H9 (cell line): ENCODE measurements around the gene CER1. TPM values are rescaled to one million over a fixed set of nuclear protein-coding genes. Genes with fewer than 3 reads are reported as not detected.

Experiments used
- DNase-seq: peaks from one replicate; pipeline ENCODE4 v3.0.0-alpha.2; 2017
- H2AFZ ChIP-seq: one replicate; pipeline ENCODE4 v1.6.1; 2013; ENCODE audit warnings: mild to moderate bottlenecking, low read length, control low read depth, moderate library complexity
- H2AK5ac ChIP-seq: 2 replicates; pipeline ENCODE4 v1.6.1; 2013; ENCODE audit warnings: low read length, control low read depth, mixed read lengths; ENCODE audit not compliant: insufficient read length
- H2BK120ac ChIP-seq: one replicate; pipeline ENCODE4 v1.6.1; 2013; ENCODE audit warnings: low read depth, mild to moderate bottlenecking, low read length, control low read depth, inconsistent platforms; ENCODE audit not compliant: poor library complexity, severe bottlenecking
- H2BK12ac ChIP-seq: 2 replicates; pipeline ENCODE4 v1.6.1; 2013; ENCODE audit warnings: low read length, control low read depth, mixed read lengths, low read depth; ENCODE audit not compliant: insufficient read length
- H2BK15ac ChIP-seq: 2 replicates; pipeline ENCODE4 v1.6.1; 2013; ENCODE audit warnings: low read depth, low read length, control low read depth
- H2BK20ac ChIP-seq: one replicate; pipeline ENCODE4 v1.6.1; 2013; ENCODE audit warnings: low read depth, mild to moderate bottlenecking, low read length, control low read depth, inconsistent platforms; ENCODE audit not compliant: poor library complexity, severe bottlenecking
- H2BK5ac ChIP-seq: 2 replicates; pipeline ENCODE4 v1.6.1; 2013; ENCODE audit warnings: low read length, control low read depth, mixed read lengths; ENCODE audit not compliant: insufficient read length
- H3K14ac ChIP-seq: 2 replicates; pipeline ENCODE4 v1.6.1; 2013; ENCODE audit warnings: low read length, control low read depth; ENCODE audit not compliant: insufficient read depth
- H3K18ac ChIP-seq: 2 replicates; pipeline ENCODE4 v1.6.1; 2013; ENCODE audit warnings: low read depth, mild to moderate bottlenecking, mixed read lengths, low read length, control low read depth; ENCODE audit not compliant: insufficient read length
- H3K23ac ChIP-seq: 2 replicates; pipeline ENCODE4 v1.6.1; 2013; ENCODE audit warnings: low read length, control low read depth, mixed read lengths, low read depth; ENCODE audit not compliant: insufficient read length
- H3K23me2 ChIP-seq: 2 replicates; pipeline ENCODE4 v1.6.1; 2013; ENCODE audit warnings: low read depth, mild to moderate bottlenecking, mixed read lengths, low read length, control low read depth; ENCODE audit not compliant: insufficient read length, poor library complexity, severe bottlenecking
- H3K27ac ChIP-seq: 2 replicates; pipeline ENCODE4 v1.5.1; 2013; ENCODE audit warnings: low read length, control low read depth, mixed read lengths, low read depth; ENCODE audit not compliant: insufficient read length
- H3K27me3 ChIP-seq: 2 replicates; pipeline ENCODE4 v1.6.1; 2013; ENCODE audit warnings: low read length, control low read depth, inconsistent platforms; ENCODE audit not compliant: insufficient read depth
- H3K4ac ChIP-seq: 2 replicates; pipeline ENCODE4 v1.6.1; 2013; ENCODE audit warnings: low read depth, mild to moderate bottlenecking, control low read depth, inconsistent platforms, low read length, moderate library complexity
- H3K4me1 ChIP-seq: 2 replicates; pipeline ENCODE4 v1.6.1; 2013; ENCODE audit warnings: low read length, control low read depth, inconsistent platforms; ENCODE audit not compliant: insufficient read depth
- H3K4me2 ChIP-seq: 2 replicates; pipeline ENCODE4 v1.6.1; 2013; ENCODE audit warnings: low read length, control low read depth, mixed read lengths; ENCODE audit not compliant: insufficient read length, insufficient read depth
- H3K56ac ChIP-seq: 2 replicates; pipeline ENCODE4 v1.6.1; 2013; ENCODE audit warnings: low read depth, mild to moderate bottlenecking, mixed read lengths, low read length, control low read depth; ENCODE audit not compliant: insufficient read length
- H3K79me1 ChIP-seq: 2 replicates; pipeline ENCODE4 v1.6.1; 2013; ENCODE audit warnings: low read depth, mild to moderate bottlenecking, moderate library complexity, low read length, control low read depth, inconsistent platforms; ENCODE audit not compliant: insufficient read depth, poor library complexity, severe bottlenecking
- H3K79me2 ChIP-seq: 2 replicates; pipeline ENCODE4 v1.6.1; 2013; ENCODE audit warnings: low read length, control low read depth, inconsistent platforms; ENCODE audit not compliant: insufficient read depth
- H3K9ac ChIP-seq: 2 replicates; pipeline ENCODE4 v1.6.1; 2013; ENCODE audit warnings: low read length, control low read depth, mixed read lengths; ENCODE audit not compliant: insufficient read length; ENCODE audit errors: extremely low read depth
- H3K9me3 ChIP-seq: one replicate; pipeline ENCODE4 v1.6.1; 2013; ENCODE audit warnings: low read depth, low read length, inconsistent platforms; ENCODE audit not compliant: control insufficient read depth
- H3T11ph ChIP-seq: one replicate; pipeline ENCODE4 v1.6.1; 2013; ENCODE audit warnings: mild to moderate bottlenecking, low read length, control low read depth, inconsistent platforms
- H4K20me1 ChIP-seq: one replicate; pipeline ENCODE4 v1.6.1; 2013; ENCODE audit not compliant: control insufficient read depth, insufficient read length, insufficient read depth
- H4K5ac ChIP-seq: 2 replicates; pipeline ENCODE4 v1.6.1; 2013; ENCODE audit warnings: low read depth, mild to moderate bottlenecking, mixed read lengths, low read length, control low read depth; ENCODE audit not compliant: insufficient read length
- H4K8ac ChIP-seq: replicated peaks from 2 replicates; pipeline ENCODE4 v1.6.1; 2013; ENCODE audit warnings: low read length, control low read depth, mixed read lengths, low read depth; ENCODE audit not compliant: insufficient read length
- H4K91ac ChIP-seq: 2 replicates; pipeline ENCODE4 v1.6.1; 2013; ENCODE audit warnings: low read depth, mild to moderate bottlenecking, moderate library complexity, mixed read lengths, low read length, control low read depth; ENCODE audit not compliant: insufficient read length
- H3K27ac Mint-ChIP-seq, 3 experiments: 2 replicates in 2 of 3; 3 replicates in 1 of 3; pipeline ENCODE4 v1.8.0; 2020 to 2021; ENCODE audit warnings: mixed read lengths in 3 of 3, mild to moderate bottlenecking in 1 of 3, moderate library complexity in 1 of 3
- H3K27me3 Mint-ChIP-seq: 2 replicates; pipeline ENCODE4 v1.8.0; 2021; ENCODE audit warnings: low read depth, mild to moderate bottlenecking, moderate library complexity, mixed read lengths
- H3K36me3 Mint-ChIP-seq, 3 experiments: 2 replicates in 2 of 3; 3 replicates in 1 of 3; pipeline ENCODE4 v1.8.0; 2020 to 2021; ENCODE audit warnings: low read depth in 3 of 3, mixed read lengths in 3 of 3; ENCODE audit not compliant: insufficient read depth in 1 of 3
- H3K4me1 Mint-ChIP-seq, 2 experiments: 2 replicates each; pipeline ENCODE4 v1.8.0; 2020; ENCODE audit warnings: mixed read lengths in 2 of 2
- H3K4me3 Mint-ChIP-seq, 2 experiments: 2 replicates in 1 of 2; 3 replicates in 1 of 2; pipeline ENCODE4 v1.8.0; 2020 to 2021; ENCODE audit warnings: mild to moderate bottlenecking in 2 of 2, mixed read lengths in 2 of 2, moderate library complexity in 1 of 2
- H3K9me3 Mint-ChIP-seq, 2 experiments: 2 replicates in 1 of 2; 3 replicates in 1 of 2; pipeline ENCODE4 v1.8.0; 2020; ENCODE audit warnings: mild to moderate bottlenecking in 2 of 2, mixed read lengths in 2 of 2, moderate library complexity in 1 of 2
- WGBS: extraction: QIAGEN DNeasy Blood & Tissue Kit; methylation state at CpG from one replicate; pipeline ENCODE4 v1.1.7; 2013; ENCODE audit warnings: missing lambda C conversion rate, low lambda C conversion rate, mixed read lengths; ENCODE audit not compliant: insufficient read length; ENCODE audit errors: extremely low coverage; 5-methylcytosine and 5-hydroxymethylcytosine counted together
- total RNA-seq: library from RNA; stranded (reverse); gene quantifications from 2 replicates; pipeline ENCODE4 v1.2.1, GENCODE V29; 2021
- TF ChIP-seq, protein P1 (sequence below): fragments of 200-600 bp; sonication (generic); conservative IDR thresholded peaks from 3 replicates; pipeline ENCODE4 v1.8.0; 2021; ENCODE audit warnings: antibody characterized with exemption, mild to moderate bottlenecking

Gene CER1
- total RNA-seq, 1 experiment from 2014 or later: 22.3 TPM

DNA sequence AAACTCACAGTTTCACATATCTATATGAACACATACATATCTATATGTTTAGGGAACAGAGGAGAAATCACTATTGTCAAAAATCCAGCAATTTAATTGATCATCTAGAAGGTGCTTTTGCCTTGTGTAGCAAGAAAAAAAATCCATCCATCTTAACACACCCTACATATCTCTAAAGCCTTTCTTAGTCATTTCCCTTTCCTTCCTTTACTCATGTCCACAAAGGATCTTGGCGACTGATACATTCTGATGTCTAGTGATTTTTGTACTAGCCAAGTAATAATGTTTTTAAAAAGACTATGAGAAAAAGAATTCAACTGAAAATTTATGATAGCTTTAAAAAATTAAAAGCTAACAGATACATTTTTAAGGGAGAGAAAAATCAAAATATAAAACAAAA is 51.8 kb downstream of the CER1 start:
- no peak overlapping the region for H3K4me3 Mint-ChIP-seq

More for the DNA sequence above, 51.8 kb downstream of the CER1 start:
- Histone ChIP-seq H3K23me2 (no peaks in the 10 kb centered on the region), H3K27ac (no peak overlapping the region), H4K20me1 (no peaks in the 10 kb centered on the region), H4K5ac (no peak overlapping the region), H3K79me1 (no peaks in the 10 kb centered on the region), H3K79me2 (no peaks in the 10 kb centered on the region), H2BK12ac (no peak overlapping the region), H3K9me3 (no peaks in the 10 kb centered on the region), H2AFZ (no peak overlapping the region), H4K8ac (no peak overlapping the region), H3K4me1 (no peaks in the 10 kb centered on the region), H3K18ac (no peak overlapping the region), H3K4ac (no peak overlapping the region), H3K4me2 (no peak overlapping the region), H3K56ac (no peak overlapping the region), H3K14ac (no peak overlapping the region), H3K27me3 (no peaks in the 10 kb centered on the region), H2BK20ac (no peak overlapping the region), H3K9ac (no peak overlapping the region), H4K91ac (no peak overlapping the region), H2BK120ac (no peak overlapping the region), H2AK5ac (no peak overlapping the region), H2BK5ac (no peak overlapping the region), H3T11ph (no peak overlapping the region), H3K23ac (no peak overlapping the region), H2BK15ac (no peak overlapping the region)
- Mint-ChIP-seq H3K9me3 (peaks cover 0 to 3% of the 10 kb centered on the region in 2 experiments; a peak in 1 of 5 replicates), H3K27me3 (no peaks in the 10 kb centered on the region), H3K4me1 (no peaks in the 10 kb centered on the region), H3K36me3 (peaks cover 0 to 18% (median 8%) of the 10 kb centered on the region in 3 experiments; a peak in 5 of 7 replicates), H3K27ac (no peak overlapping the region)
- DNase-seq: no peak
- no CpG with 5 or more reads among the region's 1 CpG for WGBS
- TF ChIP-seq, protein P1, sequence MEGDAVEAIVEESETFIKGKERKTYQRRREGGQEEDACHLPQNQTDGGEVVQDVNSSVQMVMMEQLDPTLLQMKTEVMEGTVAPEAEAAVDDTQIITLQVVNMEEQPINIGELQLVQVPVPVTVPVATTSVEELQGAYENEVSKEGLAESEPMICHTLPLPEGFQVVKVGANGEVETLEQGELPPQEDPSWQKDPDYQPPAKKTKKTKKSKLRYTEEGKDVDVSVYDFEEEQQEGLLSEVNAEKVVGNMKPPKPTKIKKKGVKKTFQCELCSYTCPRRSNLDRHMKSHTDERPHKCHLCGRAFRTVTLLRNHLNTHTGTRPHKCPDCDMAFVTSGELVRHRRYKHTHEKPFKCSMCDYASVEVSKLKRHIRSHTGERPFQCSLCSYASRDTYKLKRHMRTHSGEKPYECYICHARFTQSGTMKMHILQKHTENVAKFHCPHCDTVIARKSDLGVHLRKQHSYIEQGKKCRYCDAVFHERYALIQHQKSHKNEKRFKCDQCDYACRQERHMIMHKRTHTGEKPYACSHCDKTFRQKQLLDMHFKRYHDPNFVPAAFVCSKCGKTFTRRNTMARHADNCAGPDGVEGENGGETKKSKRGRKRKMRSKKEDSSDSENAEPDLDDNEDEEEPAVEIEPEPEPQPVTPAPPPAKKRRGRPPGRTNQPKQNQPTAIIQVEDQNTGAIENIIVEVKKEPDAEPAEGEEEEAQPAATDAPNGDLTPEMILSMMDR: no peak

Other genes with a start within 250 kb of the CER1 start
- 6.4 and 9.0 TPM in 2 replicates for gene ZDHHC21, start 29.3 kb downstream of the CER1 start, total RNA-seq
- gene FREM1, start 187.7 kb upstream of the CER1 start, total RNA-seq: 0.35 and 0.44 TPM in 2 replicates